ENCODE measurements around the gene KLF2.

DNA sequence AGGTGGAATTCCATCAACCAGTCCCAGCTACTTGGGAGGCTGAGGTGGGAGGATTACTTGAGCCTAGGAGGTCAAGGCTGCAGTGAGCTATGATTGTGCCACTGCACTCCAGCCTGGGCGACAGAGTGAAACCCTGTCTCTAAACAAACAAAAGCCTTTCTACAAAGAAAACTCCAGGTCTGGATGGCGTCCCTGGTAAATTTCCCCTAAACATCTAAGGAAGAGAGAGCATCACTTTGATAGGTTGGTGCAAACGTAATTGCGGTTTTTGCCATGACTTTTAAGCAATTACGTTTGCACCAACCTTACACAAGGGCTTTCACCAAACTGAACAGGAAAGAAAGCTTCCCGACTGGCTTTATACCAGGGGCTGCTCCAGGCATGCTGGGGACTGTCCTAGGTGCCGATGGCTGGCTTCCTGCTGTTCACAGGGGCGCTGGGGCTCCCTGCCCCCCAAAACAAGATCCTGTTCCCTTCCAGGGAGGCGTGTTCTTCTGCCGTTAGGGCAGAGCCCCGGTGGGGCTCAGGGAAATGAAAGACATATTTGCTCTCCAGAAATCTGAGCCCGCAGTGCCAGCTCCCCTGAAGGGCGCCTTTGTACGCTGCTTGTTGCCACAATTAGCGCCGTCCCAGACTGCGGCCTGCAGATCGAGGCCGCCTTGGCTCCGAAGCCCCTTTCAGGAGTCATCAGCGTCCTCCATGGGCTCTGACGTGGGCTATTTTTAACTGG lies 38.7 kb upstream of the KLF2 start:
- TF ChIP-seq, protein P1, sequence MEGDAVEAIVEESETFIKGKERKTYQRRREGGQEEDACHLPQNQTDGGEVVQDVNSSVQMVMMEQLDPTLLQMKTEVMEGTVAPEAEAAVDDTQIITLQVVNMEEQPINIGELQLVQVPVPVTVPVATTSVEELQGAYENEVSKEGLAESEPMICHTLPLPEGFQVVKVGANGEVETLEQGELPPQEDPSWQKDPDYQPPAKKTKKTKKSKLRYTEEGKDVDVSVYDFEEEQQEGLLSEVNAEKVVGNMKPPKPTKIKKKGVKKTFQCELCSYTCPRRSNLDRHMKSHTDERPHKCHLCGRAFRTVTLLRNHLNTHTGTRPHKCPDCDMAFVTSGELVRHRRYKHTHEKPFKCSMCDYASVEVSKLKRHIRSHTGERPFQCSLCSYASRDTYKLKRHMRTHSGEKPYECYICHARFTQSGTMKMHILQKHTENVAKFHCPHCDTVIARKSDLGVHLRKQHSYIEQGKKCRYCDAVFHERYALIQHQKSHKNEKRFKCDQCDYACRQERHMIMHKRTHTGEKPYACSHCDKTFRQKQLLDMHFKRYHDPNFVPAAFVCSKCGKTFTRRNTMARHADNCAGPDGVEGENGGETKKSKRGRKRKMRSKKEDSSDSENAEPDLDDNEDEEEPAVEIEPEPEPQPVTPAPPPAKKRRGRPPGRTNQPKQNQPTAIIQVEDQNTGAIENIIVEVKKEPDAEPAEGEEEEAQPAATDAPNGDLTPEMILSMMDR (IDR thresholded peaks at IDR 0.05): no peak
- TF ChIP-seq POLR2AphosphoS5 (IDR thresholded peaks at IDR 0.05; ENCODE audit: insufficient read depth in 1 of 2, low read depth in 1 of 2): peak in 1 of 2 donors; percentile 32
